ENCODE data around the gene CKAP2L.

Gene CKAP2L, protein sequence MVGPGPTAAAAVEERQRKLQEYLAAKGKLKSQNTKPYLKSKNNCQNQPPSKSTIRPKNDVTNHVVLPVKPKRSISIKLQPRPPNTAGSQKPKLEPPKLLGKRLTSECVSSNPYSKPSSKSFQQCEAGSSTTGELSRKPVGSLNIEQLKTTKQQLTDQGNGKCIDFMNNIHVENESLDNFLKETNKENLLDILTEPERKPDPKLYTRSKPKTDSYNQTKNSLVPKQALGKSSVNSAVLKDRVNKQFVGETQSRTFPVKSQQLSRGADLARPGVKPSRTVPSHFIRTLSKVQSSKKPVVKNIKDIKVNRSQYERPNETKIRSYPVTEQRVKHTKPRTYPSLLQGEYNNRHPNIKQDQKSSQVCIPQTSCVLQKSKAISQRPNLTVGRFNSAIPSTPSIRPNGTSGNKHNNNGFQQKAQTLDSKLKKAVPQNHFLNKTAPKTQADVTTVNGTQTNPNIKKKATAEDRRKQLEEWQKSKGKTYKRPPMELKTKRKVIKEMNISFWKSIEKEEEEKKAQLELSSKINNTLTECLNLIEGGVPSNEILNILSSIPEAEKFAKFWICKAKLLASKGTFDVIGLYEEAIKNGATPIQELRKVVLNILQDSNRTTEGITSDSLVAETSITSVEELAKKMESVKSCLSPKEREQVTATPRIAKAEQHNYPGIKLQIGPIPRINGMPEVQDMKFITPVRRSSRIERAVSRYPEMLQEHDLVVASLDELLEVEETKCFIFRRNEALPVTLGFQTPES

DNA sequence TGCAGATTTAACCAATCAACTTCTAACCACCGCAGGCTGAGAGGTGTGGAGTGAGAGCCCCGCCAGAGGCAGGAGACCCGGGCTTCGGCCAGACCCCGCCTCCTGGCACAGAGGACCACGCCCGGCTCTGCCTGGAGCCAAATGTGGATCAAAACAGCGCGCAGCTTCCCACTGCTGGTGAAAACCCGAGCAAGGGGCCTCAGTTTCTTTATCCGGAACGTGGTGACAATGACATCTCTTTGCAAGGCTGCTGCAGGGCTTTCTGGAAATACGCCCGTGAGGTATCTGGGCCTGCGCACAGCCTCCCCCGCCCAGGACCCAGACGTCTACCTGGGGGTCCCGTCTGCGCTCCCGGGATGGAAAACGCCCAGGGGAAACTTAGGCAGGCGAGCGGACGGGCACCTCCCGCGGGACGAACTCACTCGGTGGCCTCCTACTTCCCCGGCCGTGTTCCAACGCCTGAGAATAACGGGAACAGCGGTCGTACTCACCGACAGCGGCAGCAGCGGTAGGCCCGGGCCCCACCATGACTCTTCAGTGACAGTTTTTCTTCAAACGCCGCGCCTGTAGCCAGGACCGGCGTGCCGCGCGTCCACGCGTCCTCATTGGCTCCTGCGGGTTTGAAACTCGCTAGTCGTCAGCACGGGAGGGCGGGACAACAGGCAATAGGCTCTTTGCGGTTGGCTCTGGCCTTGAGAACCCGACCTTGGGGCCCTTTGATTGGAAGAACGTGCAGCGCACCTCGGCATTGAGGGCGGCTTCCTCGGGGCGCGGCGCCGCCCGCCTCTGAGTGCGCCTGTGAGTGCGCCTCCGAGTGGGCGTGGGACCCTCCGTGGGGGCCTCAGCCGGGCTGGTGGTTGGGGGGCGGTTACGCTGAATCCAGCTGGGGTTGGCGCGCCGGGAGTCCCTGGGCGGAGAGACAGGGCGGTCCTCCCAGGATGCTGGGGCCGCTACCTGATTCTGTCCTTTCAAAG lies at the start of gene CKAP2L:
Gene CKAP2L (minus strand): TSS at position 539 of the 974 bp plus-strand sequence. CDS start 11 bp downstream, at position 528.
- DNase-seq (ENCODE audit: low read depth in 2 of 2), result peak; percentile 91 to 96

DNA sequence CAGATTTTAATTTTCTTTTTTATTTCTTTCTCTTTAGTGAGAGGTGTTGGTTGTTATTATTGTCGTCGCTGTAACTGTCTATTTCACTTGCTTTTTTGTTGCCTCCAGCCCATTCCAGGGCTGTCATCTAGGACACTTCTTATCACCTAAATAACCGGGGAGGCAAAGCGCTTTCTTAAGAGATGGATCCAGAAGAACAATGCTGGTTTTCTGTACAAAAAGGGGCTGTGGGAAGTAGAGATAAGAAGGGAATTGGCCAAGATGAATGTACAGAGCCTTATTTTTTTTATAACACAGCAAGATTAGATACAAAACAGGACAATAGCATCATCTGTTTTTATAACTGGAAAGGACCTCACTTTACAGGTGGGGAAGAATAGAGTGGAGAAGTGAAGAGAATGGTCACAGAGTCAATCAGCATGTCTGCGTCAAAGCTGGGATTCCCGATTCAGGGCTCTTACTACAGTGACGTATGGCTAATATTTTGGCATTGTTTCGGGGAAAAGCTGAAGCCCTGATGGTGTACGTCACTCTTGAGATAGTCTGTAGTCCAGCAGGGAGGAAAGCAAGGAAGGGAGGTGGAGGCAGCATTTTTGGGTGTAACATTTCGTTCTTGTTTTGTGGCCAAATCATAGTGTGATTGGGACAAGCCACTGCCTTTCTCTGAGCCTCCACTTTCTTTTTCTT lies 49.0 kb upstream of the CKAP2L start:
- DNase-seq (ENCODE audit: low read depth in 2 of 2), result no peak

DNA sequence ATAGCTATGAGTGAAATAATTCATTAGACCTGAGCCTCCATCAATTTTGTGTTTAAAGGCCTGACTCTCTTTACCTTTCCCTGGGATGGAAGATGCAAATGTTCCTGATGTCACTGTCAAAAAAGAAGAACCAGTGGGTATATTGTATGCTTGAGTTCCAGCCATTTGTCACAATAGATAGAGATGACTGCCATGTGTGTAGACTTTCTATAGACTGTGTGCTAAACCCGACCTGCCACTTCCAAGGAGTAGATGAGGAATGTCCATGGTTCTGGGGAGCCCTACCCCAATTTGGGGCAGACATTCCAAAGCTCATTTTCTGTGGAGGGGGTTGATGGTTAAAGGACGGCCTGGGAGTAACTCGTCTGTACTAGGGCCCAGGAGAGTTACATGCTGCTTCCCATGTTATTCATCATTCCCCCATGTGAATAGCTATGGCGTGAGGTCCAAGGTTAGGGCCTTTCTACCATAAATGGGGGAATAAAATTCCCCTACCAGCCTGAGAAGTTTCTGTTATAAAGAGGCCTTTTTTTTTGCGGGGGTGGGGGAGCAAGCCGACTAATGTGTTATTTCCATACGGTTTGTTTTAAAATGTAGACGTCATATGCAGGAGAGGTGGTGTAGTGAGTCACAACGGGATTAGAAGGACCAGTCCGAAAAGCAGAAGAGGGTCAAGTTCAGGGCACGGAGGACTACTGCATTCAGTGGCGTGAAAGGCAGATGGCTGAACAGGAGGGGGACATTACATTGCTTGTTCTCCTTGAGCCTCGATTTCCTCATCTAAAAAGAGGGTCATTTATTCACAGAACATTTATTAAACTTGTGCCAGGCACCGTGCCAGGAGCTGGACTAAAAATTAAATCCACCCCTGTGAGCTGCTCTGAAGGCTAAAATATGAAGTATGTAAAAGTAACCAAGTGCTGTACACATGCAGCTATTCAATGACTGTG lies 48.2 kb upstream of the CKAP2L start:
- no peak for DNase-seq (ENCODE audit: low read depth in 2 of 2)

DNA sequence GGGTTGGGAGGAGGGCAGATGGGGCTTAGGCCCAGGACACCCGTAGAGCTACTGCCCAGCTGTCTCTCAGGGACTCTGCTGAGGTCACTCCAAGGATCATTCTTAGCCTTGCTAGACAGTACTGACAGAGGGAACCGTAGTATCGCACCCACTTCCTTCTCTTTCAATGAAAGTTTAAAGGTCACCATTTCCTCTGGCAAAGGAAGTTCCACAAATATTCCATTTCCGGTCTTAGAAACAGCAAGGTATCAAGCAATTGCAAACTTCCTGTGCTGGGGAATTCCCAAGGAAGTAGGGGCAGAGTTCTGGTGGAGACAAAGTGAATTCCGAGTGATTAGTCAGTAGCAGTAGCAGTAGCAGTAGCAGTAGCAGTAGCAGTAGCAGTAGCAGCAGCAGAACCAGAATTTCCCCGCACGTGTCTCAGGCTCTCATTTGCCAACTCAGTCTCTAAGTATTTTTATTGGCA lies 47.5 kb upstream of the CKAP2L start:
- DNase-seq (ENCODE audit: low read depth in 2 of 2), result no peak

DNA sequence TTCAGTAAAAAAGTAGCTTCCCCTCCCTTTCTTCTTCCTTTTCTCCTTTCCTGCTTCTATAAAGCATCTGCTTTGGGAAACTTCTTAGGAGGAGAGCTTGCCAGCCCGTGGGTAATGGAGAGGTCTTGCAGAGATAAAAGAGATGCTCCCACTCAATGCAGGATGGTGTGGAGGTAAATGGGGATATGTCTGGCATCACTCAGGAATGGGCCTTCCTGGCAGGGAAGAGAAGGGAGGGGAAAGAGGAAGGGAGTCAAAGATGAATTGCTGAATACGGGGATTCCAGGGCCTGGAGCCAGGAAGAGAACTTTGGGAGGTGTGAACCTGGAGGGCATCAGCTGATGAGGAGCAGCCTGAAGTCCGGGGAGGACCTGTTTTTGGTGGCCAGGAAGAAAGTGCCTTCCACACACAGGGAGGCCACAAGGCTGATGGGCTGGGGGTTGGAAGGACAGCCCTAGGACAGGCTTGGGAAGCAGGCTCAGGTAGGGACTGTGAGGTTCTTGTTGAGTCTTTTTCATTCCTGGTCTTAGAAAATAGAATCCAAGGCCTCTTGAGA lies 46.9 kb upstream of the CKAP2L start:
- DNase-seq (ENCODE audit: low read depth in 2 of 2), result no peak

DNA sequence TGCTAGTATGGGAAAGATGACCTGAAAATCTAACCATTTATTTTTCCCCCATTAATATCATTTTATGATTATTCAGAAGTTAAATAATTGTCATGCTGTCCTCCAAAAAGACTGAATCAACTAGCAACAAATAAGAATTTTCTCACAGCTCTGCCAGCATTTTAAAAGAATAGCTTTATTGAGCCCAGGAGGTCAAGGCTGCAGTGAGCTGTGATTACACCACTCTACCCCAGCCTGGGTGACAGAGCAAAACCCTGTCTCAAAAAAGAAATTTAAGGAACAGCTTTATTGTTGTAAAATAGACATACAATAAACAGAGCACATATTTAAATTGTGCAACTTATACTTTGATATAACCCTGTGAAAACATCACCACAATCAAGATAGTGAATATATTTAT lies 44.7 kb upstream of the CKAP2L start:
- DNase-seq (ENCODE audit: low read depth in 2 of 2), result no peak

DNA sequence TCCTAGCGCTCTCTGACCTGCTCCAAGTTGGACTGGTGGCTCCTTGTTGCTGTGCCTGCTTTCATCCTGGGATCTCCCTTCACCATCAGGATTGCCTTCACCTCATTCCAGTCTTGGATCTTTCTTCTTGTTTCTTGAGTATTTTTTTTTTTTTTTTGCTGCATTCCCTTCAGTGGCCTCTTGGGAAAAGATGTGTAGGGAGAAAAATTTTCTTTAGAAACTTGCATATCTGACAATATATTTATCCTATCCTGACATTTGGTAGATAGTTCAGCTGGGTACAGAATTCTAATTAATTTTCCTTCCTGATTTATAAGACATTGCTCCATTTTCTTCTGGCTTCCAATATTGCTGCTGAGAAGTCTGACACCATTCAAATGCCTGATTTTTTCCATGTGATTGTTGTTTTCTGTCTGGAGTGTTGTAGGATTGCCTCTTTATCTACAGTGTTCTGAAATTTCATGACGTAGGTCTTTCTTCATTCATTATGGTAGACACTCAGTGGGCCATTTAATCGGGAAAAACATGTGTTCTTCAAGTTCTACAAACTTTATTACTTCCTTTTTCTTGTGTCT lies 42.9 kb upstream of the CKAP2L start:
- DNase-seq (ENCODE audit: low read depth in 2 of 2), result no peak

DNA sequence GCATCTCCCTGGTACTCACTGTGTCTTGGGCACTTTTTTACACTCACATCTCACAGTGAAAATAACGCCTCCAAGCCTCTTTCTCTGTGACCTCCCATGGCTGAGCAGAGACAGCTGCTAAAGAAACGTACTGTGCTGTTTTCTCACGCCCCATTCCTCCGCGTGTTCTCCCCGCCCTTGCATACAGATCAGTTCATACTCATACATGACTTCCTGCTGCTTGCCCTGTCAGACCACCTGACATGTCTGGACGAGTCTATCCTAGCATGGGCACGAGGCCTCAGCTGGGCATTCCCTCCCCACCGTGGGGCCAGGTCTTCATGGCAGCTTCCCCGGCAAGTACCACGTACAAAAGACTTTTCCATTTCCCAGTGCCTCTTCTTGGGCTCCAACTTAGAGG lies 41.1 kb upstream of the CKAP2L start:
- no peak for DNase-seq (ENCODE audit: low read depth in 2 of 2)

DNA sequence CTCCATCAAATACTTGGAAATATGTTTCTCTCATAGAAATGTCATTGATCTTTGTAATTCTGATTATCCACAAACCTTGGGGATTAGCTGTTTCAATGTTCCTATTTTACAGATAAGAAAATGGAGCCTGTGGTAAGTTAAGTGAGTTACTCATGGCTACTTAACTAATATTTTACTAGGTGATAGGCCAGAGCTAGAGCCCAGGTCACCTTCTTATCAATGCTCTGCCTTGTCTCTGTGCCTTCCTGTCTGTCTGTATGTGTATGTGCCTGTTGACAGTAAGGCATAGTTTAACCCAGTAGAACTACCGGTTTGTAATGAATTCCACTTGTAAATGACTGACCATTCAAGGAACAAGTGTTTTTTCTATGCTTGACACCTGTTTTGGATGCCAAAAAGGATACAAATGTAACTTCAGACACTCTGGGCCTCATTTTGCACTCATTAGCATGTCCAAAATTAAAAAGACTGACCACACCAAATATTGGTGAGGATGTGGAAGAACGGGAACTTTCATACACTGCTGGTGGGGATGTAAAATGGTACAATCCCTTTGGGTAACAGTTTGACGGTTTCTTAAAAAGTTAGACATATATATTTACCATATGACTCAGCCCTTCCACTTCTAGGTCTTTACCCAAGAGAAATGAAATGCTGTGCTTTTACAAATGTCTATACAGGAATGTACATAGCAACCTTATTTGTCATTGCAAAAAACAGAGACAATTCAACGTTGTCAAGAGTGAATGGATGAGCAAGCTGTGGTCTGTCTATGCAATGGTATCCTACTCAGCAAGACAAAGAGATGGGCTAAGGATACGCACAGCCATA lies 39.5 kb upstream of the CKAP2L start:
- no peak for DNase-seq (ENCODE audit: low read depth in 2 of 2)

DNA sequence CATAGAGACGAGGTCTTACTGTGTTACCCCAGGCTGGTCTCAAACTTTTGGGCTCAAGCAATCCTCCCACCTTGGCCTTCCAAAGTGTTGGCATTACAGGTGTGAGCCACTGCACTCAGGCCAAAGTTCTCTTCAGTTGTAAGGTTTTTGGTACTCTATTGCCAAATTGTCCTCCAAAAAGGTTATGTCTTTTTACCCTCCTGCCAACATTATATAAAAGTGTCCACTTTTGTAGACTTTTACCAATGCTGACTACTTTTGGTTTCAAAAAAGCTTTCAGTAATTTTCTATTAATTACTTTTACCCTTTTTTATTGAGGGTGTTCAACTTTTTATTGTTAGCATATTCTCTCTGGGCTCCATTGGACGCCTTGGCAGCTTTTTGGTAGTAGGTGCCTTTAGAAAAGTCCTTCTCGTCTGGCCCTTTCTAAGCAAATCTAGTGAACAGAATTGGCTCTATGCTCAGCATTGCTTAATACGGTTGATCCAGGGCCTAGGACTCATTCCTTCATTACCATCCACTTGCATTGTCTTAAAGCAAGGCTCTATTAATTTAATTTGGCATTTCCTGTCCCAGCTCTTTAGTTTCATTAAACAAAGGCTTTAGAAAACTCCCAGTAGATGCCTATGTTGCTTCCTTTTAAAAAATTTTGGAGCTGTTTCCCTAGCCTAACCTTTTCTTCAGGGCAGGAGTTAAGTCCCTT lies 36.6 kb upstream of the CKAP2L start:
- DNase-seq (ENCODE audit: low read depth in 2 of 2), result no peak

DNA sequence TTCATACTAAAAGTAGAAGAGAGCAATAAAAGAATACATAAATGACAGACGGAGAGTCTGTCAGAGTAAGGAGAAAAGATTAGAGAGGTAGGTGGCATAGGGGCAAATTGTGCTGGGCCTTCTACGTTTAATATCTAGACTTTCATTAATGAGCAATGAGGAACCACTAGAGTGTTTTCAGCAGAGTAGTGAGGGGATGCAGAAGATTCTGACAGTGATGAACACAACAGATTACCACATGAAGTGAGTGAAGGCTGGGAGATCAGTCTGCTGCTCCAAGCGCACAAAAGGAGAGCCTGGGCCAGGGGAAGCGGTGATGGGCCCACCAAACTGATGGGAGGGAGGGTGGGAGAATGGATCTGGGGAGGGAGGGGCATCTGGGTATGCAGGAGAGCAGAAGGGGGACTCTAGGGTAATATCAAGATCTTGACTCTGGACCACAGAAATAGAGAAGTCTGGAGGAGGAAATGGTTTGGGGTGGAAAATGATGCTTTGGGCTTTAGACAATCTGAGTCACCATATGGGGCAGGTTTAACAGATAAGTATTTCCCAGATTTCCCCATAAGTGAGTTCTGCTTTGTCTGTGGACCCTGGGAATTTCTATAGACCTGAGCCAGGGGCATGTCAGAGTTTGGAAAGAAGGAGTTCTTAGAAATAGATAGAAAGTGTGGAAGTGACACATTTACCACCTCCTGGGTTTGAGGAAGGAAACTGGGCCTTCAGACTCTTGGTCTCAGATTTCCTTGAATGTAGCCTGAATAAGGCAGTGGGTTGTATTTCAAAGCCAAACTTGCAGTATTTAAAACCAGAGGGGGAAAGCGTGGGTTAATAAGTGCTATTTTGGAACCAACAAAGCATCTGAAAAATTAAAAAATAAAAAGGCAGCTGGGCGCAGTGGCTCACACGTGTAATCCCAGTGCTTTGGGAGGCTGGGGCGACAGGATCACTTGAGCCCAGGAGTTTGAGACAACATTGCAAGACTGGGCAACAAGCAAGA lies 34.9 kb upstream of the CKAP2L start:
- no peak for DNase-seq (ENCODE audit: low read depth in 2 of 2)

DNA sequence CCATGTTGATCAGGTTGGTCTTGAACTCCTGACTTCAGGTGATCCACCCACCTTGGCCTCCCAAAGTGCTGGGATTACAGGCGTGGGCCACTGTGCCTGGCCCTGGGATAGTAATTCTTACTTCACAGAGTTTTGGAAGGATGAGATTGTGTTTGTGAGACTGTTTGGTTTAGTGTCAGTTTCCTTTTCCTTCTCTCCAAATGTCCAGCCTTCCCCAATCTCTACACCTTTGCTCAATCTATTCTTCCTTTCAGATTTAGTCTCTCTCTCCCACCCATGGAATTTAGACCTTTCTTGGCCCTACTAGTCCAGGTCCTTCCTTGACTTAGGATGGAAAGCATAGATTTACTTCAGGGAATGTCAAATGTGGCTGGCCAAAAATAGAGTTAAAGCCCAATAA lies 32.1 kb upstream of the CKAP2L start:
- no peak for DNase-seq (ENCODE audit: low read depth in 2 of 2)

DNA sequence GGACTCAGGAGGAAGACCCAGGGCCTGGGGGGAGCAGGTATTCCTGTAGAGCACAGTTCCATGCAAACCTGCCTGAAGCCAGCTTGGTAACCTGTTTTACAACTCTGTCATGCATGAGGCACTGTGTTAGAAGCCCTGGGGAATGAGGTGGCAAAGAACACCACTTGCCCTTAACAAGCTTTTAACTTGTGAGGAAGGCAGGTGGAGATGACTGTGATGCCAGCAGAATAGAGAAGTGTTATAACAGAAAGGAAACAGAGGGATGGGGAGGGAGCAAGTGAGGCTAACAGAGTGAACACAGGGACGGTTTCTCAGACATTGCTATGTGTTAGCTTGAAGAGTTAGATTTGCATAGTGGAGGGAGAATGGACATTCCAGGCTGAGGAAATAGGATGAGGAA lies 31.4 kb upstream of the CKAP2L start:
- no peak for DNase-seq (ENCODE audit: low read depth in 2 of 2)

DNA sequence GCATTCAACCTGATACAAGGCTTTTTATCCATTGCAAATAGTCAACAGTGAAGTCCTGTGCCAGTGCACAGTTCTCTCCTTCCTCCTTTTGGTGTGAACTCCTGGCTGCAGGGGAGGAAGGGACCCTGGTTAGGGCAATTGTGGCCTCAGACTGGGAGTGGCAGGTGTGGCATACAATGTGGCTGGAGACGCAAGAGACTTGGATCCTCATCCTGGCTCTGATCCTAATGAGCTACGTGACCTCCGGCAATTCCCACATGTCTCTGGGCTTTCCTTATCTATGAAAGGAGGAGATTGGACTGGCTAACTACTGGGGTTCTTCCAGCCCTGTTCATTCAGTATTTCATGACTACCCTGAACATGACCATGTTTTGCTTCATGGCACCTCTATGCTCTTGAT lies 30.4 kb upstream of the CKAP2L start:
- no peak for DNase-seq (ENCODE audit: low read depth in 2 of 2)

DNA sequence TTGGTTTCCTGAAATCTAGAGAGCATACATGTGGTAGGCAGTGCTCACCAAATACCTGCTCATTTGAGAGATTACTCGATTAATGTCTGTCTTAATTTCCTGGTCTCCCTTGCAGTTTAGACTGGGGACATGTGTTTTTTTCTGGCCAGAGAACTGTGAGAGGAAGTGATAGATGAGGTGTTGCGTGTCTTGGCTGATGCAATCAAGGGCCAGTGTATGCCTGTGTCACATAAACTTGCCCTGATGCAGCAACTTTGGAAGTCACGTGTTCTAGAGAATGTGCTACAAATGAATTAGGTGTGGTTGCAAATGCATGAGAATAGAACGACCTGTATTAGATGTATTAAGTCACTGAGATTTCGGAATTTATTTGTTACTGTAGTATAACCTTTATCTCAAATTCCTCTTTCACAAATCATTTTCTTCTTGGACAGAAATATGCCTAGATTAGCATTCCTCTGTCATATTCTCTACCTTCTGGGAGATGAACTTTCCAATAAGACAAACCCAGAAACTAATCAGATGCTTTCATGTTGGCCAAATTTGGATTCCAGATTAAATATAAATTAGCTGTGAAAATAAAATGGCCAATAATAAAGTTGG lies 29.8 kb upstream of the CKAP2L start:
- no peak for DNase-seq (ENCODE audit: low read depth in 2 of 2)

DNA sequence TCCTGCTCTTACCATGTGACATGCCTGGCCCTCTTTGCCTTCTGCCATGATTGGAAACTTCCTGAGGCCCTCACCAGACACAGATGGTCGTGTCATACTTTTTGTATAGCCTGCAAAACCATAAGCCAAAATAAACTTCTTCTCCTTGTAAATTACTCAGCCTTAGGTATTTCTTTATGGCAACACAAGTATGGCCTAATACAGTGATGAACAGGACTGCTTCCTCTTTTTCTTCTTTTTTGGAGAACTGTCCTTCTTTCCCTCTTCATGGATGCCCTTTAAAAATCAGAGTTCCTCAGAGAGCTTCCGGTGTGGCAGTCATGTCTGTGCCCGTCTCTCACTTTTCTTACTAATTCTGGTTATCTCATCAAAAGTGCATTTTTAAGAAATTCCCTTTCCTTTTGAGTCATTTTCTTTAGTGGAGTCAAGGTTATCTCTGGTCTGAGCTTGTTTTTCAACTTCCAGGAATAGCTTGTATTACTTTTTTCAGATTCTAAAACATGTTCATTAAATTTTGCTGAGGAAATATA lies 29.1 kb upstream of the CKAP2L start:
- DNase-seq (ENCODE audit: low read depth in 2 of 2), result no peak
